IMR-90 (cell line): Measurements from ENCODE around the gene CTRB1. TPM values are rescaled to one million over a fixed set of nuclear protein-coding genes. Genes with fewer than 3 reads are reported as not detected.

ENCODE experiments used
- ATAC-seq: fragments of 200-7000 bp; cut with Tn5 transposase; 2 replicates; pipeline ENCODE4 v1.9.1; 2020; ENCODE audit warnings: low read depth, mild to moderate bottlenecking, moderate library complexity
- BruUV-seq: library from RNA; stranded (reverse); fragments of 400-500 nt; replicated peaks from 2 replicates; lab custom pipeline; 2021; lab: Mats Ljungman, UMichigan
- CTCF ChIA-PET: fragments of 300-600 bp; formaldehyde crosslinking; extraction: SDS; loops from one replicate; lab custom pipeline; 2021; ENCODE audit warnings: antibody characterized with exemption; lab: Yijun Ruan, JAX
- POLR2A ChIA-PET: fragments of 300-600 bp; sonication (Branson Sonifier 250); formaldehyde crosslinking; loops from one replicate; lab custom pipeline; 2022; ENCODE audit warnings: antibody characterized with exemption; ENCODE audit not compliant: unreplicated experiment; lab: Charles Lee
- DNase-seq: peaks from one replicate; pipeline ENCODE4 v3.0.0; 2013
- H2AFZ ChIP-seq: replicated peaks from 2 replicates; pipeline ENCODE3; 2013; ENCODE audit warnings: low read length, mild to moderate bottlenecking; ENCODE audit not compliant: poor library complexity
- H2AK5ac ChIP-seq: 2 replicates; pipeline ENCODE4 v1.6.1; 2013; ENCODE audit warnings: low read depth, low read length, inconsistent platforms
- H2AK9ac ChIP-seq: replicated peaks from 2 replicates; pipeline ENCODE3; 2013; ENCODE audit warnings: mild to moderate bottlenecking, low read depth, low read length, moderate library complexity; ENCODE audit not compliant: poor library complexity
- H2BK120ac ChIP-seq: 2 replicates; pipeline ENCODE4 v1.6.1; 2013; ENCODE audit warnings: low read depth, low read length, inconsistent platforms
- H2BK15ac ChIP-seq: 3 replicates; pipeline ENCODE4 v1.6.1; 2013; ENCODE audit warnings: low read depth, low read length, inconsistent platforms
- H2BK20ac ChIP-seq: 2 replicates; pipeline ENCODE4 v1.6.1; 2013; ENCODE audit warnings: low read depth, mild to moderate bottlenecking, inconsistent platforms, low read length, moderate library complexity
- H2BK5ac ChIP-seq: 2 replicates; pipeline ENCODE4 v1.6.1; 2013; ENCODE audit warnings: mild to moderate bottlenecking, low read depth, low read length, inconsistent platforms; ENCODE audit not compliant: poor library complexity, severe bottlenecking
- H3K14ac ChIP-seq: replicated peaks from 2 replicates; pipeline ENCODE4 v1.6.1; 2013; ENCODE audit warnings: low read depth, low read length, inconsistent platforms
- H3K18ac ChIP-seq: 2 replicates; pipeline ENCODE4 v1.6.1; 2013; ENCODE audit warnings: low read depth, low read length, control low read depth
- H3K23ac ChIP-seq: 2 replicates; pipeline ENCODE4 v1.6.1; 2013; ENCODE audit warnings: low read depth, low read length, inconsistent platforms
- H3K27ac ChIP-seq: 2 replicates; pipeline ENCODE4 v1.5.1; 2013; ENCODE audit warnings: mild to moderate bottlenecking, control low read depth, low read length; ENCODE audit not compliant: insufficient read depth
- H3K27me3 ChIP-seq: 2 replicates; pipeline ENCODE4 v1.6.1; 2013; ENCODE audit warnings: low read length; ENCODE audit not compliant: control insufficient read depth, insufficient read depth
- H3K36me3 ChIP-seq: 2 replicates; pipeline ENCODE4 v1.6.1; 2013; ENCODE audit warnings: low read length, mixed read lengths; ENCODE audit not compliant: control insufficient read depth, insufficient read depth
- H3K4ac ChIP-seq: 2 replicates; pipeline ENCODE4 v1.6.1; 2013; ENCODE audit warnings: low read depth, low read length, inconsistent platforms
- H3K4me1 ChIP-seq: 2 replicates; pipeline ENCODE4 v1.6.1; 2013; ENCODE audit warnings: low read length, mixed read lengths; ENCODE audit not compliant: control insufficient read depth, insufficient read depth
- H3K4me2 ChIP-seq: 2 replicates; pipeline ENCODE4 v1.6.1; 2013; ENCODE audit warnings: low read depth, mild to moderate bottlenecking, control low read depth, low read length, moderate library complexity
- H3K4me3 ChIP-seq: 2 replicates; pipeline ENCODE4 v1.5.1; 2013; ENCODE audit warnings: low read depth, mild to moderate bottlenecking, control low read depth, low read length, moderate library complexity; ENCODE audit not compliant: insufficient read depth
- H3K56ac ChIP-seq: 2 replicates; pipeline ENCODE4 v1.6.1; 2013; ENCODE audit warnings: low read length, inconsistent platforms; ENCODE audit not compliant: insufficient read depth; ENCODE audit errors: extremely low read depth
- H3K79me1 ChIP-seq, 2 experiments: 2 replicates each; pipeline ENCODE4 v1.6.1; 2013; ENCODE audit warnings: low read length in 2 of 2, inconsistent platforms in 1 of 2, low read depth in 1 of 2
- H3K9ac ChIP-seq: 2 replicates; pipeline ENCODE4 v1.6.1; 2013; ENCODE audit warnings: low read depth, low read length, control low read depth
- H3K9me1 ChIP-seq: 2 replicates; pipeline ENCODE4 v1.6.1; 2013; ENCODE audit warnings: low read length, inconsistent platforms; ENCODE audit not compliant: insufficient read depth
- H3K9me3 ChIP-seq: 2 replicates; pipeline ENCODE4 v1.6.1; 2013; ENCODE audit warnings: low read length; ENCODE audit not compliant: control insufficient read depth, insufficient read depth
- H4K20me1 ChIP-seq: 2 replicates; pipeline ENCODE4 v1.6.1; 2013; ENCODE audit warnings: low read length, inconsistent platforms; ENCODE audit not compliant: insufficient read depth
- H4K5ac ChIP-seq: 2 replicates; pipeline ENCODE4 v1.6.1; 2013; ENCODE audit warnings: mild to moderate bottlenecking, low read depth, low read length, control low read depth
- H4K8ac ChIP-seq, 2 experiments: 2 replicates each; pipeline ENCODE4 v1.6.1; 2013; ENCODE audit warnings: low read depth in 2 of 2, low read length in 2 of 2, control low read depth in 1 of 2, inconsistent platforms in 1 of 2
- H4K91ac ChIP-seq: 2 replicates; pipeline ENCODE4 v1.6.1; 2013; ENCODE audit warnings: low read depth, low read length, inconsistent platforms; ENCODE audit not compliant: insufficient read depth
- BHLHE40 ChIP-seq: fragments of 150-350 bp; IDR thresholded peaks from 2 replicates; pipeline ENCODE4 v1.6.1; 2016; ENCODE audit warnings: mild to moderate bottlenecking, low read depth, low read length
- CEBPB ChIP-seq: IDR thresholded peaks from 2 replicates; pipeline ENCODE4 v1.6.1; 2012; ENCODE audit warnings: low read depth, low read length, improper control_type of control experiment
- FOS ChIP-seq: fragments of 150-350 bp; IDR thresholded peaks from 2 replicates; pipeline ENCODE4 v1.6.1; 2016; ENCODE audit warnings: low read depth, low read length
- MAFK ChIP-seq: IDR thresholded peaks from 2 replicates; pipeline ENCODE4 v1.6.1; 2012; ENCODE audit warnings: low read depth, low read length, improper control_type of control experiment
- MAZ ChIP-seq: IDR thresholded peaks from 2 replicates; pipeline ENCODE4 v1.6.1; 2012; ENCODE audit warnings: low read depth, mild to moderate bottlenecking, low read length, improper control_type of control experiment, moderate library complexity, borderline replicate concordance
- NFE2L2 ChIP-seq: fragments of 150-350 bp; IDR thresholded peaks from 2 replicates; pipeline ENCODE4 v1.6.1; 2016; ENCODE audit warnings: low read depth, mild to moderate bottlenecking, low read length
- RCOR1 ChIP-seq: IDR thresholded peaks from 2 replicates; pipeline ENCODE4 v1.6.1; 2012; ENCODE audit warnings: mild to moderate bottlenecking, low read length, improper control_type of control experiment; ENCODE audit not compliant: insufficient replicate concordance
- WGBS, 2 experiments: methylation state at CpG; one replicate each; pipeline versions ENCODE4 v1.1.5 to v1.1.7; 2013; ENCODE audit warnings: missing lambda C conversion rate in 2 of 2; ENCODE audit not compliant: insufficient read length in 1 of 2; ENCODE audit errors: extremely low coverage in 2 of 2; 5-methylcytosine and 5-hydroxymethylcytosine counted together
- dilution Hi-C: fragments of 300-500 bp; cut with HindIII; formaldehyde crosslinking; loops from one replicate; pipeline ENCODE4 v1.14.3; 2018; ENCODE audit warnings: low sequenced_read_pairs; ENCODE audit not compliant: unreplicated experiment
- in situ Hi-C: fragments of 300-500 bp; cut with MboI; formaldehyde crosslinking; loops from 3 replicates; pipeline ENCODE4 v1.14.3; 2019; ENCODE audit warnings: low sequenced_read_pairs, inconsistent platforms, mixed read lengths
- intact Hi-C: fragments of 100-400 bp; cut with micrococcal nuclease; formaldehyde crosslinking; loops from 2 replicates; pipeline ENCODE4 v1.10.0; 2022
- polyA plus RNA-seq, 3 experiments: library from polyadenylated mRNA; depleted of rRNA; stranded (reverse); fragments of >200 nt; gene quantifications; 2 replicates each; pipeline ENCODE4 v1.2.3, GENCODE V29; 2012; ENCODE audit warnings: low replicate concordance in 1 of 3
- total RNA-seq: library from RNA; depleted of rRNA; stranded (reverse); fragments of >200 nt; gene quantifications from 2 replicates; pipeline ENCODE4 v1.2.3, GENCODE V29; 2012
- TF ChIP-seq, protein P1 (sequence below): fragments of 150-350 bp; IDR thresholded peaks from 2 replicates; pipeline ENCODE4 v1.6.1; 2017; ENCODE audit warnings: mild to moderate bottlenecking, antibody characterized with exemption, low read length, low read depth
- TF ChIP-seq, protein P2 (sequence below): fragments of 150-350 bp; IDR thresholded peaks from 2 replicates; pipeline ENCODE4 v1.6.1; 2016; ENCODE audit warnings: low read depth, mild to moderate bottlenecking, low read length, moderate library complexity, borderline replicate concordance

CTRB1 gene
- total and polyA plus RNA-seq, 2 of the 4 experiments (the other 2 are of a cell fraction): not detected

GRCh38 chr16:75262800-75263127 is 44.0 kb downstream of the CTRB1 start:
- H3K23ac ChIP-seq: 0 out of 2 replicates have a peak overlapping the region, but pooled peaks have one; percentile 14
- H2BK5ac ChIP-seq: peak overlapping the region; percentile 31
- H3K4me1 ChIP-seq: peaks cover 55% of the 10 kb centered on the region
- peak overlapping the region; percentile 17; the same call in 1 of the 2 replicates for H3K4ac ChIP-seq
- no peak overlapping the region for H2AK9ac ChIP-seq
- H3K4me2 ChIP-seq: peak overlapping the region; percentile 11; the same call in 1 of the 2 replicates
- H2BK15ac ChIP-seq: no peak overlapping the region
- in situ Hi-C loops (no loop called here), dilution Hi-C loops (no loop called here), intact Hi-C loops (no loop called here)
- peaks cover 51% of the 10 kb centered on the region for H3K9me1 ChIP-seq
- no peak overlapping the region for H3K9ac ChIP-seq
- H2AFZ ChIP-seq: no peak overlapping the region
- no peak overlapping the region for H2BK120ac ChIP-seq
- H2BK20ac ChIP-seq: no peak overlapping the region
- 100% methylated on average over 1 of the region's 5 CpGs; no CpG with 5 or more reads in 1 of the 2 experiments for WGBS, 2 experiments
- H3K14ac ChIP-seq: no peak overlapping the region
- POLR2A ChIA-PET: no interaction called here
- H4K91ac ChIP-seq: no peak overlapping the region
- CTCF ChIA-PET: no interaction called here
- H3K27ac ChIP-seq: no peak overlapping the region
- peak overlapping the region; percentile 30; the same call in 1 of the 2 replicates for H2AK5ac ChIP-seq
- no peak for DNase-seq
- no peaks in the 10 kb centered on the region for H3K9me3 ChIP-seq
- H3K79me1 ChIP-seq: peaks cover 5 to 74% of the 10 kb centered on the region in 2 experiments; a peak in 3 of 4 replicates
- no peak overlapping the region for H3K18ac ChIP-seq
- H3K56ac ChIP-seq: no peak overlapping the region
- ATAC-seq: no peak
- peaks cover 8% of the 10 kb centered on the region; the same call in 1 of the 2 replicates for H3K36me3 ChIP-seq
- H4K8ac ChIP-seq: no peak overlapping the region
- H3K4me3 ChIP-seq: no peak overlapping the region
- H4K20me1 ChIP-seq: peaks cover 71% of the 10 kb centered on the region
- TF ChIP-seq NFE2L2: no peak
- no peak for TF ChIP-seq MAZ
- no peak for TF ChIP-seq RCOR1
- TF ChIP-seq MAFK: no peak
- TF ChIP-seq, protein P1, sequence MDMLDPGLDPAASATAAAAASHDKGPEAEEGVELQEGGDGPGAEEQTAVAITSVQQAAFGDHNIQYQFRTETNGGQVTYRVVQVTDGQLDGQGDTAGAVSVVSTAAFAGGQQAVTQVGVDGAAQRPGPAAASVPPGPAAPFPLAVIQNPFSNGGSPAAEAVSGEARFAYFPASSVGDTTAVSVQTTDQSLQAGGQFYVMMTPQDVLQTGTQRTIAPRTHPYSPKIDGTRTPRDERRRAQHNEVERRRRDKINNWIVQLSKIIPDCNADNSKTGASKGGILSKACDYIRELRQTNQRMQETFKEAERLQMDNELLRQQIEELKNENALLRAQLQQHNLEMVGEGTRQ: no peak
- no peak for TF ChIP-seq BHLHE40
- no peak for TF ChIP-seq FOS
- TF ChIP-seq CEBPB: no peak
- TF ChIP-seq, protein P2, sequence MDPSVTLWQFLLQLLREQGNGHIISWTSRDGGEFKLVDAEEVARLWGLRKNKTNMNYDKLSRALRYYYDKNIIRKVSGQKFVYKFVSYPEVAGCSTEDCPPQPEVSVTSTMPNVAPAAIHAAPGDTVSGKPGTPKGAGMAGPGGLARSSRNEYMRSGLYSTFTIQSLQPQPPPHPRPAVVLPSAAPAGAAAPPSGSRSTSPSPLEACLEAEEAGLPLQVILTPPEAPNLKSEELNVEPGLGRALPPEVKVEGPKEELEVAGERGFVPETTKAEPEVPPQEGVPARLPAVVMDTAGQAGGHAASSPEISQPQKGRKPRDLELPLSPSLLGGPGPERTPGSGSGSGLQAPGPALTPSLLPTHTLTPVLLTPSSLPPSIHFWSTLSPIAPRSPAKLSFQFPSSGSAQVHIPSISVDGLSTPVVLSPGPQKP: no peak
- no peaks in the 10 kb centered on the region for H3K27me3 ChIP-seq
- BruUV-seq: no TSS peak
- no peak overlapping the region for H4K5ac ChIP-seq
